Adipose tissue (tissue), 3 donors: Measurements from ENCODE around the gene ZNF124. TPM values are rescaled to one million over a fixed set of nuclear protein-coding genes. Genes with fewer than 3 reads are reported as not detected.
"Not testable (repeated sequence)": the region's sequence is repeated elsewhere in the genome, so short reads cannot be mapped to it uniquely, and the experiment has no call there.

Experiments used
- H3K27ac ChIP-seq: one replicate; pipeline ENCODE4 v1.5.1; 2013; ENCODE audit warnings: low read depth, low read length
- WGBS, 3 donors: extraction: QIAGEN DNeasy Blood & Tissue Kit; methylation state at CpG; one replicate each; pipeline ENCODE4 v1.1.7; 2013; 5-methylcytosine and 5-hydroxymethylcytosine counted together
- polyA plus RNA-seq, 3 donors: library from polyadenylated mRNA; stranded (reverse); fragments of 200-250 nt; gene quantifications; one replicate each; pipeline ENCODE4 v1.2.3, GENCODE V29; 2013
- donor health status: healthy with polysubstance abuse.
- donor health status: Bipolar disorder and iron deficiency.
- donor health status: healthy.

The ZNF124 gene
- polyA plus RNA-seq: 1 to 10 TPM; 1.7 to 2.5 (median 1.9) TPM

DNA sequence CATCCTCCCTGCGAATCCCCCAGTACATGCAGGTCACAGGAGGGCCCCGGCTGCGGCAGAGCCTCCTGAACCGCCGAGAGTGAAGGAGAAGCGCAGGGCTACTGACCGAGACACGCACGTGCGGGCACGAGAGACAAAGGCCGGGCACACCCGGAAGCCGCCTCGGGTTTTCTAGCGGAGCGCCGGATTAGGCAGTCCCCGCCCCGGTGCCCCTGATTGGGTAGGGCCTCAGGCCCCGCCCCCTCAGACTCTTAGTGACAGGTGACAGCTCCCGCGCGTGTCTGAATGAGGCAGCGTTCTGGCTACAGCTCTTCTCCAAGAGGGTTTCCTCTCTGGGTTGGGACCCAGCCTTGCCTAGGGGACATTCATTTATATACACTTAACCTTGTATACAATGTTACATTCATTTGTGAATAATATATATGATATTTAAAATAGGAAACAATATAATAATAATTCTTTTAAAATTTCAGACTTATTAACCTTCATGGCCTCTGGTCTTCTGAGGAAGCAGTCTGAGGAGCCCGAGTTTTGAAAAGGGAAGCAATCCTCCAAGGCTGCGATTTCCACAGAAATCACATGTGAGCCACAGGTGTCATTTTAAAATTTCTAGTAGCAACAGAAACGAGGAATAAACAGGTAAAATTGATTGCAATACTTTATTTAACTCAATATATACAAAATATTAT, at the start of gene ZNF124:
ZNF124 (minus strand) TSS at position 146 of the 689 bp plus-strand sequence; CDS start at position 3, 143 bp downstream.
- H3K27ac ChIP-seq: not testable (repeated sequence)
- 24 to 50% (median 28%) methylated on average over 3 of the region's 28 CpGs for WGBS, 3 donors

DNA sequence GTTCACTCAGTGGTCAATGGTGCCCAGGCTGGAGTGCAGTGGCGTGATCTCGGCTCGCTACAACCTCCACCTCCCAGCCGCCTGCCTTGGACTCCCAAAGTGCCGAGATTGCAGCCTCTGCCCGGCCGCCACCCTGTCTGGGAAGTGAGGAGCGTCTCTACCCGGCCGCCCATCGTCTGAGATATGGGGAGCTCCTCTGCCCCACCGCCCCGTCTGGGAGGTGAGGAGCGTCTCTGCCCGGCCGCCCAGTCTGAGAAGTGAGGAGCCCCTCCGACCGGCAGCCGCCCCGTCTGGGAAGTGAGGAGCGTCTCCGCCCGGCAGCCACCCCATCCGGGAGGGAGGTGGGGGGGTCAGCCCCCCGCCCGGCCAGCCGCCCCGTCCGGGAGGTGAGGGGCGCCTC, 48.5 kb upstream of the ZNF124 start:
- H3K27ac ChIP-seq: not testable (repeated sequence)
- 96 to 97% (median 97%) methylated on average over 22 to 24 of the region's 30 CpGs for WGBS, 3 donors

DNA sequence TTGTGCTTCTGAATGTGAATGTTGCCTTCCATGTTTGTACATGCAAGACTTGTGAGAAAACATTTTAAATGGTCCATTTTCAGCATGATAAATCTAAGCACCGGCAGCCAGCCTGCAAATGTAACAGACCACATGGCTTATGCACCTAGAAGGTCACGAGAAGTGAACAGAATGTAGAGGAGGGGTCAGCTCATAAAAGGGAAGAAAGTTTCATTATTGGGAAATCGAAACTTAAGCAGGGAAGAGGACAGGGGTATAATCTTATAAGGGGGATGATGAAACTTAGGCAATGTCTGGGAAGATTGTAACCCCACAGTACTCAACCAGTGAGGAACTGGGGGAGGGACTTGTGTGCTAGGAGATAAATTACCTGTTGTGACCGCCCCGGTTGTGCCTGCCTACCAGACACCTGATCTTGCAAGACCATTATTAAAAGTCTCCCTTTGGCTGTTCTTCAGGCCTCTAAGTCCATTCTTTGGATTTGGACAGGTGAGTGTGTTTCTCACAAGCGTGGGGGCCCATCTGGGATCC, 46.4 kb upstream of the ZNF124 start:
- H3K27ac ChIP-seq: no peak overlapping the region
- 67 to 86% (median 83%) methylated on average over 6 of the region's 6 CpGs for WGBS, 3 donors

DNA sequence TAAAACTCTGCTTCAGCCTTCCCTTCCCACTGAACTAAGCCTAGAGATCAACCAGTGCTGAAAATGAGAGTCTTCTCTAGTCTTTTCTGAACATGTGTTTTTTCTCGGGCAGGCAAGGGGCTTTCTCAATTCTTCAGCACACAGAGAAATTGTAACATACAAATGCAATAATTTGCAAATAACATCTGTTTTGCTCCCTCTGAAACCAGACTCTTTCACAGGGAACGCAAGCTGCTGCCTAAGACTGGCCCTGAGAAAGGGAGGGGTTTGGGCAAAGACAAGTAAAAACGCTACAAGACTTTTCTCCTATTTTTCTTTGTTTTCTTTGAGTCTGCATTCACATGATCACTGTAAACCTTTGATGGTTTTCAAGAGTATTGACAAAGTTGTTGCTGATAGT, 44.4 kb upstream of the ZNF124 start:
- no peak overlapping the region for H3K27ac ChIP-seq
- 47 to 67% (median 50%) methylated on average over 3 of the region's 3 CpGs for WGBS, 3 donors

DNA sequence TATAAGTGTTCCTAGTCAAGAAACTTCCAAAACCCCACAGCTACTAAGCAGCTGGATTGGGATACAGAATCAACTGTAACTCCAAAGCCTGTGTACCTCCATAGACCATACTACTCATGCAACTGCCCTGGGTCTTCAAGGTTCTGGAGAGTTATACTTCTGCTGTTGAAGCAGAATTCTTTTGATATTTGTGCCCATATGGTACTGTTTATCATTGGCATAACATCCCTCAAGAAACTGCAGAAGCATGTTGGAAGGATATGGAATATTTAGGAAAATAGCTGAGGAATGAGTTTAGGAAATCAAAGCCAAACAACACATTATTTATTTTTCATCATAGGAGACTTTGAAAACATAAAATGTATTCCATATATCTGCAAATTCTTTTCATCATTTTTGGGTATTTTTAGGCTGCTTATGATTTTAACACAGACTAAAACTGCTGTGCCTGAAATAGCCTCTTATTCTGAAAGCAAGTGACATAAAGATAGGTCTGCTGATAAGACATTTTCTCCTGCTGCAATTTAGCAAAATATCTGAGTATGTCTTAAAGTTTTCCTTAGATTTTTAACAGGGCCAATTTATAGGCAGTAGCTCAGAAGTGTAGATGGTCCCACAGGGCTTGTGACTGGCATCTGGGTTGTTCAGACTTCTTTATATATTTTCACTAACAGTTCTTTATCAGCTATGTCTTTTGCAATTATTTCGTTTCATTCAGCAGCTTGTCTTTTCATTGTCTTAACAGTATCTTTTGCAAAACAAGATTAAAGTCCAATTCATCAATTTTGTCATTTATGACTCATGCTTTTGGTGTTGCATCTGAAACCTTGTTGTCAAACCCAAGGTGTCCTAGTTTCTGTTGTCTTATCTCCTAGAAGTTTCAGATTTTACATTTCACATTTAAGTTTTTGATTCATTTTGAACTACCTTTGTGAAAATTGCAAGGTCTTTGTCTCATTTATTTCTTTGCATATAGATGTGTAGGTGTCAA, 41.1 kb upstream of the ZNF124 start:
- H3K27ac ChIP-seq: no peak overlapping the region
- 50 to 51% (median 51%) methylated on average over 1 of the region's 1 CpG for WGBS, 3 donors

DNA sequence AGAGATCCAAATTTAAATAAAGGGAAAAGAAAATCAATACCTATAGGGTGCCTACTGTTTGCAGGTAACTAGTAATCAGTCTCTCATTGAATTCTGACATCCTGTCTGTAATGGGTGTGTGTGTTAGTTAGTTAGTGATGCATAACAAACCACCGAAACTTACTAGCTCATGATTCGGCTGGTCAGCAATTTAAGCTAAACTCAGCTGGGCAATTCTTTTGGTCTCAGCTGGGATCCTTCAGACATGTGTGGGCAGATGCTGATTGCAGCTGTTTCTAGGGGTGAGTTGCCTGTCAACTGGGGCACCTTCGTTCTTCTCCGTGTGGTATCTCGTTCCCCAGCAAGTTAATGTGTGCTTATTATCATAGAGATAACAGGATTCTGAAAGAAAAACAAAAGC, 40.2 kb upstream of the ZNF124 start:
- no peak overlapping the region for H3K27ac ChIP-seq
- 57 to 72% (median 70%) methylated on average over 5 of the region's 5 CpGs for WGBS, 3 donors

DNA sequence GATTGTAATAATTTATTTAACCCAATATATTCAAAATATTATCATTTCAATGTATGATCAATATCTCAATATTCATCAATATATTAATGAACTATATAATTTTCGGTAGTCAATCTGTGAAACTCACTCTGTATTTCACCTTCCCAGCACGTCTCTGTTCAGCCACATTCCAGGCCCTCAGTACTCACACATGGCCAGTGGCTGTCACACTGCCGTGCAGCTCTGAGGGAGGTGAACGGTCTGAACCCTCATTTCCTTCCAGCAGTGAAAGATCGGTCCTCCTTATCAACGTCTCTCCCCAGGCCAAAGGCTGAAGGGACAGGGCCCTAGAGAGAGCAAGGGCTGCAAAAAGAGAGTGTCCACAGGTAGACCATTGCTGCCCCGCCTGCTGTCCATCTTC, 39.5 kb upstream of the ZNF124 start:
- H3K27ac ChIP-seq: no peak overlapping the region
- 55 to 57% (median 55%) methylated on average over 7 of the region's 7 CpGs for WGBS, 3 donors

DNA sequence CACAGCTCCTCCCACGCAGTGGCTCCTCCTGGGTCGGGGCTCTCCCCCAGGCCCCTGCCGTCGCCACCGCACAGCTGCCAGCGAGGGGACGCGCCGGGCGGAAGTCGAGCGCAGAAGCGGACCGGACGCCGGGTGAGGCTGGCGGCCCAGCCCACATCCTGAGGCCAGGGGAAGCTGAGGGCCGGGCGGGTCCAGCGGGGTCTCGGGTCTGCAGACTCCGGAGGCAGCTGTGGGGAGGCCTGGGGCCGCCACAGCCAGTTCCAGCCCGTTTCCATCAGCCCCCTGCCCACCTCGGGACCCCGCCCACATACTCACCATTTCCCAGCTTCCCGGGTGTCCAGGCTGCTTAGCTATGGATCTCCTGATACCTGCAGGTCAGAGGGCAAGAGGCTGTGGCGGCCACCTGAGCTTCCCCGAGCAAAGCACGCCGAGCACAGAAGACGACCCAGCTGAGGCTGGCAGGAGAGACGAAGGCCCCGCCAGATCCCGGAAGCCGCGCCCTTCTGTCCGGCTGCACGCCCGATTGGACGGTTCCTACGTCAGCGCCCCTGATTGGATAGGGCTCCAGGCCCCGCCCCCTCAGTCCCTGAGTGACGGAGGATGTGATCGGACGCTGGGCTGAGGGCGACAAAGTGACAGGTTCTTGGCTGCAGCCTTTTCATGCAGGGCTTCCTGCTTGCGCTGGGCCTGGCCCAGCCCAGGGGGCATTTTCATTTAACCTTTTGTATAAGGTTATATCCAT, 38.7 kb upstream of the ZNF124 start:
- peak overlapping the region; percentile 95 for H3K27ac ChIP-seq
- WGBS, 3 donors: 0 to 1% (median 0%) methylated on average over 44 to 49 of the region's 49 CpGs

DNA sequence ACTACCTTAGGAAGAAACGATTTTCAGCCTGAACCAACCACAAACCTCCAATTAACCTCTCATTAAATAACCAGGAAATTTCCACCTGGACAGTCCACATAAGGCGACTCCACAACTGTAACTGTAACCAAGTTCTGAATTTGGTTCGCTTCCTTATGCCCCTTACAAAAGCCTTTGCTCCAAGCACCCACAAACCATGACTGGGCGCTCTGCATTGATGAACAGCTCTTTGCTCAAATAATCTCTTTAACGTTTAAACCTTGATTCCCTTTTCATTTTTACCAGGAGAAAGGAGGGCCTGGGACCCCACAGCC, 38.2 kb upstream of the ZNF124 start:
- WGBS, 3 donors: 3 to 5% (median 3%) methylated on average over 5 of the region's 5 CpGs
- H3K27ac ChIP-seq: no peak overlapping the region

DNA sequence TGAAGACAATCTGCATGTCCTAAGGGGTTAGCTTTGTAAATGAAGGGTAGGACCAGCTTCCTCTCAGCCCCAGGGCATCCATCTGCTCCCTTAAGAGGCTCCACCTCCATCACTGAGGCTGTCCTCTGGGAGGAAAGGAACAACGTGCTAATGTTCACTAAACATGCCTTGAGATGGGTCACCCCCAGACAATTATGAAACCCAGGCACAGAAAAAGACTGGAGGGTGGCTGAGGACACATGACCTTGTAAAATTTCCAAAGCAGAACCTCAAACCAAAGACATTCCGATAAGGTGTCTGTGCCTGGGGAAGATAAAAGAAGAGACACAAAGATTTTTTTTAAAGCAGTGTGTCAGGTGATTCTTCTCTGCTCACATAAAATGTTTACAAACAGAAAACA, 37.6 kb upstream of the ZNF124 start:
- H3K27ac ChIP-seq: no peak overlapping the region
- 36 to 50% (median 44%) methylated on average over 2 of the region's 2 CpGs for WGBS, 3 donors

DNA sequence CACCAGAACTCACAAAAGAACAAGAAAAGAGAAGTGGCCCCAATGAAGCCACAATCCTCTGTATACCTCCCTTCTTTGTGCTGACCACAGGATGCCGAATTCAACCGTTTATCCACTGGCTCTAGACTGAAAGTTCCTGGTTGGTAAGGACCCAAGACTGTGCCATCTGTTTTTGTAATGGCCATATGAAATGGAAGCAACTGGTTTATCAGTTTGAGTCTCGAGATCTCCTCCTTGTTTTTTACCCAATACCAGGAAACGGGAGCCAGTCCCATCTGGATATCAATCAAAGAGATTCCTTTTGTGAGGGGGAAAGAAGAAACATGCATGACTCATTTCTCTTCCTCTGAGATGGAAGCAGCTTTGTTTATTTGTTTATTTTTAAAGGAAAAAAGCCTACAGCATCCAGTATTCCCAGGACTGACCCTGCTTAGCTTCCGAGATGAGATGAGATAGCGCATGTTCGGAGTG, 32.4 kb upstream of the ZNF124 start:
- 70 to 84% (median 76%) methylated on average over 7 of the region's 7 CpGs for WGBS, 3 donors
- no peak overlapping the region for H3K27ac ChIP-seq

DNA sequence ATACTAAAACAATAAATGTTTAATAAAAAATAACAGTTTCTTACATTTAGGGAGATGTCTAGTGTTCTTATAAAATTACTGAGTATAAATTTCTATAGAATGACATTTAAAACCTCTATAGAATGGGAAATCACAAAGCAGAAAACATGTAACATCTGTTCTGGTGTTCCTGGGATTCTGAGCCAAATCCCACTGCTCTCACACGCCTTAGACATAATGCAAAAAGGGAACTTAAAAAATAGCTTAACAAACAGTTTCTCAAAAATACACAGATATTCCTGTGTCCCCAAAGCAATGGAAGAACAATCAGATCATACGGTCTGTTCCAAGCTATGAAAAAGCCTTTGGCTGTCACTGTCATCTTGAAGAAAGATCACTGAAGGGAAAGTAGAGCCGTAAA, 27.0 kb upstream of the ZNF124 start:
- 69 to 76% (median 76%) methylated on average over 3 of the region's 3 CpGs for WGBS, 3 donors
- H3K27ac ChIP-seq: no peak overlapping the region

DNA sequence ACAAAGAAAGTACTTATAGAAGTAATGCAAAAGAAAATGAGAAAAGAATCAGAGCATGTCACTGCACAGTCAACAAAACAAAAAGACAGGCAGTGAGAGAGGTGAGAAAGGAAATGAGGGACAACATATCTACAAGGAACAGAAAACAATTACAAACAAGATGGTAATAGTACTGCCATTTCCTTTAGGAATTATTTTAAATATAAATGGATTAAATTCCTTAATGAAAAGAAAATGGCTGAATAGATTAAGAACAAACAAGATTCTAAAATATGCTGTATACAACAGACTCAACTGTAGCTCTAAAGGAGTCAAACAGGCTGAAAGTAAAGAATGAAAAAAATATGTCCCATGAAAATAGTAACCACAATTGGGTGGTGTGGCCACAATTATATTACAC, 22.1 kb upstream of the ZNF124 start:
- H3K27ac ChIP-seq: no peak overlapping the region

DNA sequence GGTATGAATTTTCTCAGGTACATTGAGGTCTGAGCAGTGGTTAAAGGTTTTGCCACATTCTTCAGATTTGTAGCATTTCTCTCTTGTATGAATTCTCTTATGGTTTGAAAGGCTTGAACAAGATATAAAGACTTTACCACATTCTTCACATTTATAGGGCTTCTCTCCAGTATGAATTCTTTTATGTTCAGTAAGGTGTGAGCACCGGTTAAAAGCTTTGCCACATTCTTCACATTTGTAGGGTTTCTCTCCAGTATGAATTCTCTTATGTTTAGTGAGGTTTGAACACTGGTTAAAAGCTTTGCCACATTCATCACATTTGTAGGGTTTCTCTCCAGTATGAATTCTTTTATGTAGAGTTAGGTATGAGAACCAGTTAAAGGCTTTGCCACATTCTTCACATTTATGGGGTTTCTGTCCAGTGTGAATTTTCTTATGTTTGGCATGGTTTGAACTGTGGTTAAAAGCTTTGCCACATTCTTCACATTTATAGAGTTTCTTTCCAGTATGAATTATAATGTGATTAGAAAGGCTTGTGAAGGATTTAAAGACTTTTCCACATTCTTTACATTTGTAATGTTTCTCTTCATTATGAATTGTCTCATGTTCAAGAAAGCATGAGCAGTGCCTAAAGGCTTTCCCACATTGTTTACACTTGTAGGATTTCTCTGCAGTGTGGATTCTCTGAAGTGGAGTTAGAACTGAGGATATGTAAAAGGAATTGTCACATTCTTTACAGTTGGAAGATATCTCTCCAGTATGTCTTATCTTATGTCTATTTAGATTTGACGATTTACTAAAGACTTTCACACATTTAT, 18.4 kb upstream of the ZNF124 start:
- WGBS, 3 donors: 78 to 96% (median 90%) methylated on average over 2 of the region's 2 CpGs
- no peak overlapping the region for H3K27ac ChIP-seq

DNA sequence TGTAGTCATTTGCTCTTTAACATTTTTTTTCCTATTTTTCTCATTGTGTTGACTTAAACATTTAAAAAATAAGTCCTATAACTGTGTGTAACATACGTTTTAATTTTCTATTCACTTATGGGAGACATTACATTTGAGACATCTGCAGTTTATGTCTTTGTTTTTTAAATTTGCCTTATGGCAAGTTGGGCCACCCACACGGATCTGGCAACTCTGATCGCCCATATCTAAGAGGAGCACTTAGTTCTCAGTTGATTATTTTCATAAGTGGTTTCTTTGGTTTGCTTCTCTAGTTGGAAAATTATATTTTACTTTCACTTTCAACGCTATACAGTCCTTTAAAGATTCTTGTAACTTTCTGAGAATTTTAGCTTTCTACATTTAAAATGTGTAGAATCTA, 13.8 kb upstream of the ZNF124 start:
- 80 to 87% (median 81%) methylated on average over 4 of the region's 4 CpGs for WGBS, 3 donors
- H3K27ac ChIP-seq: no peak overlapping the region

DNA sequence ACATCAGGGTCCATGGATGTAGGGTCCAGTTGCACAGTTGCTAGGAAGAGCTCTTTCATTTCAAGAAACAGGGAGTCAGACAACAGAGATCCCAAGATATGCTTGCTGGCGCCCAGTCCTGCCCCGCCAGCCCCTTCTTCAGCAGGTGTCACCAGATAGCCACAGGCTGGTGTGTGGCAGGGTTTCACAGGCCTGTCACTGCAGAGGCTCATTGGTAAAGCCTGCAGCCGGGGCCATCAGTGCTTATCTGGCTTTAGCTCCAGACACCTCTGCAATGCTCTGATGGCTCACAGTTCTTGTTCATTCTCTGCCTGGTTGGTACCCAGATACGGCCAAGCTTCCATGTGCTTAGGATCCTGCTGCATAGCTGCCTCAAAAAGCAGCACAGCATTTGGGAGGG, 12.4 kb upstream of the ZNF124 start:
- 95 to 98% (median 95%) methylated on average over 4 of the region's 4 CpGs for WGBS, 3 donors
- no peak overlapping the region for H3K27ac ChIP-seq

DNA sequence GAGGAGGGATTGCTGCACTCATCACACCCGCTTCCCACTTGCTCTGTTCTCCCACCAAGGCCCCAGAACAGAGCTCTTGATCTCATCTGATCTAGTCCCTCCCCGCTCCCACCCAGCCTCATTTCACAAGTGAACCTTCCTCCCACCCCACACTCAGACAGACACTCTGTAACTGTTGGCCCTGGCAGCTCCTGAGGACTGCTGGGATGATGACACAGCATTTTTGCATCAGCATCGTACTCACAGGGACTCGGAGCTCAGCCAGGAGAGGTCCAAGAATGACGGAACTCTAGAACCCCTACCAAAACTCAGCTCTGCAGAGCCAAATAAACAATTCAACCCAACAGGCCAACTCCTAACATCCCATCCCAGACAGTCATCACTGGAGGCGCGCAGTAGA, 11.2 kb upstream of the ZNF124 start:
- no peak overlapping the region for H3K27ac ChIP-seq
- 84 to 94% (median 89%) methylated on average over 7 of the region's 7 CpGs for WGBS, 3 donors

DNA sequence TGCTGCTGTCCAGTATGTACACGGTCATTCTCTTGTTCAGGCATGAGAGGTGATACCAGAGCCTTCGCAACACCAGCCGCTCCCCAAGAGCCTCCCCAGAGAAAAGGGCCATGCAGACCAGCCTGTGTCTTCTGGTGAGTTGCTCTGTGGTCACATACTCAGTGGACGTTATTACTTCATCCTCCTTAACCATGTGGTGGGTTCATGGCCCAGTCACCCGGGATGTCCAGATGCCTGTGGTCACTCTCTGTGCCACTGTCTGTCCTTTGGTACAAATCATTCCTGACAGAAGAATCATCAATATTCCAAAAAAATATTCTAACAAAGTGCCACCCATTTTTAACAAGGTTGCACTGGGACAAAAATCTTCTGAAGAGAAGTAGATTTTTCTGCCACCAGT, 8.8 kb upstream of the ZNF124 start:
- H3K27ac ChIP-seq: no peak overlapping the region
- 89 to 95% (median 93%) methylated on average over 5 of the region's 5 CpGs for WGBS, 3 donors
